ENCODE measurements around the gene ORC6.

ORC6 gene

GRCh38 chr16:46701615-46702014, 12.2 kb downstream of the ORC6 start:
- DNase-seq (ENCODE audit: low read depth), result no peak

GRCh38 chr16:46702030-46702429, 12.6 kb downstream of the ORC6 start:
- no peak for DNase-seq (ENCODE audit: low read depth)

- DNase-seq (ENCODE audit: low read depth), result no peak
Observed at GRCh38 chr16:46706642-46707041, 17.2 kb downstream of the ORC6 start.

GRCh38 chr16:46709469-46710005, 20.1 kb downstream of the ORC6 start:
- no peak for DNase-seq (ENCODE audit: low read depth)

- DNase-seq (ENCODE audit: low read depth), result no peak
Observed at GRCh38 chr16:46711106-46712058, 21.9 kb downstream of the ORC6 start.

GRCh38 chr16:46712911-46713310, 23.5 kb downstream of the ORC6 start:
- DNase-seq (ENCODE audit: low read depth), result no peak

- no peak for DNase-seq (ENCODE audit: low read depth)
Observed at GRCh38 chr16:46713634-46714033, 24.2 kb downstream of the ORC6 start.

GRCh38 chr16:46714797-46715591, 25.5 kb downstream of the ORC6 start:
- DNase-seq (ENCODE audit: low read depth), result no peak

- DNase-seq (ENCODE audit: low read depth), result peak; percentile 44
Observed at GRCh38 chr16:46715769-46716305, 26.4 kb downstream of the ORC6 start.

GRCh38 chr16:46717692-46718091, 28.2 kb downstream of the ORC6 start:
- no peak for DNase-seq (ENCODE audit: low read depth)

- no peak for DNase-seq (ENCODE audit: low read depth)
Observed at GRCh38 chr16:46718214-46718613, 28.8 kb downstream of the ORC6 start.

GRCh38 chr16:46719528-46719927, 30.1 kb downstream of the ORC6 start:
- no peak for DNase-seq (ENCODE audit: low read depth)

GRCh38 chr16:46720619-46721018, 31.2 kb downstream of the ORC6 start:
- no peak for DNase-seq (ENCODE audit: low read depth)

- no peak for DNase-seq (ENCODE audit: low read depth)
Observed at GRCh38 chr16:46721885-46722284, 32.4 kb downstream of the ORC6 start.

GRCh38 chr16:46727184-46727583, 37.7 kb downstream of the ORC6 start:
- no peak for DNase-seq (ENCODE audit: low read depth)

GRCh38 chr16:46727630-46728029, 38.2 kb downstream of the ORC6 start:
- no peak for DNase-seq (ENCODE audit: low read depth)

GRCh38 chr16:46728806-46729205, 39.3 kb downstream of the ORC6 start:
- DNase-seq (ENCODE audit: low read depth), result no peak

GRCh38 chr16:46729326-46729995, 40.0 kb downstream of the ORC6 start:
- DNase-seq (ENCODE audit: low read depth), result no peak

- DNase-seq (ENCODE audit: low read depth), result no peak
Observed at GRCh38 chr16:46730126-46730525, 40.7 kb downstream of the ORC6 start.

- no peak for DNase-seq (ENCODE audit: low read depth)
Observed at GRCh38 chr16:46730801-46731690, 41.6 kb downstream of the ORC6 start.
